ENCODE data around the gene PTPRH. TPM values are rescaled to one million over a fixed set of nuclear protein-coding genes. Genes with fewer than 3 reads are reported as not detected.
A peak's percentile ranks its signal among the peaks of the same experiment; 100 is the strongest.

The PTPRH gene
- 0.06 to 0.17 TPM (median 0.09 TPM) in 3 replicates for polyA plus RNA-seq
- 0.55 TPM for polyA plus RNA-seq (2011; ENCODE audit: low read depth)
- 0.02 and 0.12 TPM in 2 replicates for polyA plus RNA-seq (2011; cell fraction: cytosol; rRNA removed)
- 0.08 and 0.27 TPM in 2 replicates for polyA plus RNA-seq (2011; cell fraction: nucleus; rRNA removed)
- polyA plus RNA-seq (2012; ENCODE audit: low replicate concordance): 0.15 and 0.20 TPM in 2 replicates
- 0.38 to 1.1 TPM in 2 of 3 replicates, not detected in the other for polyA minus RNA-seq
- polyA minus RNA-seq (2011; cell fraction: cytosol; rRNA and poly(A)+ RNA removed): not detected
- 0.47 and 1.3 TPM in 2 replicates for polyA minus RNA-seq (2011; cell fraction: nucleus; rRNA and poly(A)+ RNA removed)

- Histone ChIP-seq H3K27me3 (ENCODE audit: control insufficient read depth, extremely low read depth, insufficient read depth, low read length) (no peaks in the 10 kb centered on the region), H3K9me1 (ENCODE audit: control insufficient read depth, extremely low read depth, insufficient read depth, low read length) (peaks cover 9% of the 10 kb centered on the region), H4K20me1 (ENCODE audit: control insufficient read depth, extremely low read depth, insufficient read depth, low read length) (peaks cover 3% of the 10 kb centered on the region), H3K4me3 (ENCODE audit: control insufficient read depth in 2 of 3, extremely low read depth in 1 of 3, insufficient read depth in 2 of 3, low read depth in 1 of 3, low read length in 3 of 3) (no peak within 1 kb of the TSS), H3K9me3 (ENCODE audit: control insufficient read depth, low read depth, low read length) (no peaks in the 10 kb centered on the region), H3K4me1 (ENCODE audit: control insufficient read depth, extremely low read depth, insufficient read depth, low read length) (peaks cover 24% of the 10 kb centered on the region), H3K79me2 (ENCODE audit: control insufficient read depth, insufficient read depth, low read length) (no peaks in the 10 kb centered on the region), H3K9ac (ENCODE audit: control insufficient read depth, extremely low read depth, insufficient read depth, low read length) (peak within 1 kb of the TSS; percentile 47), H3K4me2 (ENCODE audit: control insufficient read depth, extremely low read depth, insufficient read depth, low read depth, low read length) (peak within 1 kb of the TSS; percentile 58), H3K36me3 (ENCODE audit: control insufficient read depth in 2 of 2, extremely low read depth in 1 of 2, insufficient read depth in 2 of 2, low read length in 2 of 2) (no peaks in the 10 kb centered on the region), H3K27ac (ENCODE audit: control insufficient read depth, insufficient read depth, low read length) (peak within 1 kb of the TSS; percentile 70), H2AFZ (ENCODE audit: control insufficient read depth, low read length) (no peak within 1 kb of the TSS)
- FAIRE-seq (no peak), DNase-seq (ENCODE audit: low read depth, low spot score) (no peak)
- dilution Hi-C loops (cut with MboI; ENCODE audit: extremely low pct_ligation_motif_present, low sequenced_read_pairs): no loop called here
- TF ChIP-seq CTCF (optimal IDR thresholded peaks at IDR 0.05 in 1 of 3, IDR thresholded peaks at IDR 0.05 in 1 of 3, conservative IDR thresholded peaks at IDR 0.05 in 1 of 3; ENCODE audit: extremely low read depth in 1 of 3, insufficient read depth in 2 of 3, low read length in 3 of 3): no peak
- no peak for TF ChIP-seq EZH2 (IDR thresholded peaks at IDR 0.05; ENCODE audit: low read length)
Observed at GRCh38 chr19:55208880-55209692, at the start of gene PTPRH. PTPRH (minus strand) TSS chr19:55209501; CDS start chr19:55209433, 68 bp downstream.

- FAIRE-seq: no peak
- dilution Hi-C loops (cut with MboI; ENCODE audit: extremely low pct_ligation_motif_present, low sequenced_read_pairs): no loop called here
Observed at GRCh38 chr19:55258476-55258827, 49.2 kb upstream of the PTPRH start.

More at GRCh38 chr19:55258476-55258827, 49.2 kb upstream of the PTPRH start:
- DNase-seq (ENCODE audit: low read depth, low spot score): no peak
- H3K4me1 ChIP-seq (ENCODE audit: control insufficient read depth, extremely low read depth, insufficient read depth, low read length): peaks cover 27% of the 10 kb centered on the region
- peaks cover 2 to 6% of the 10 kb centered on the region in 2 experiments for H3K36me3 ChIP-seq (ENCODE audit: control insufficient read depth in 2 of 2, extremely low read depth in 1 of 2, insufficient read depth in 2 of 2, low read length in 2 of 2)
- H3K9me1 ChIP-seq (ENCODE audit: control insufficient read depth, extremely low read depth, insufficient read depth, low read length): peaks cover 10% of the 10 kb centered on the region
- TF ChIP-seq CTCF (optimal IDR thresholded peaks at IDR 0.05 in 1 of 3, IDR thresholded peaks at IDR 0.05 in 1 of 3, conservative IDR thresholded peaks at IDR 0.05 in 1 of 3; ENCODE audit: extremely low read depth in 1 of 3, insufficient read depth in 2 of 3, low read length in 3 of 3) (no peak), EZH2 (IDR thresholded peaks at IDR 0.05; ENCODE audit: low read length) (no peak)
- H3K4me3 ChIP-seq (ENCODE audit: control insufficient read depth in 2 of 3, extremely low read depth in 1 of 3, insufficient read depth in 2 of 3, low read depth in 1 of 3, low read length in 3 of 3): peak overlapping the region; percentile 79 to 99 (median 88)
- H2AFZ ChIP-seq (ENCODE audit: control insufficient read depth, low read length): peak overlapping the region; percentile 80
- no peaks in the 10 kb centered on the region for H3K9me3 ChIP-seq (ENCODE audit: control insufficient read depth, low read depth, low read length)
- peak overlapping the region; percentile 94 for H3K9ac ChIP-seq (ENCODE audit: control insufficient read depth, extremely low read depth, insufficient read depth, low read length)
- no peaks in the 10 kb centered on the region for H3K27me3 ChIP-seq (ENCODE audit: control insufficient read depth, extremely low read depth, insufficient read depth, low read length)
- H3K27ac ChIP-seq (ENCODE audit: control insufficient read depth, insufficient read depth, low read length): peak overlapping the region; percentile 91
- peaks cover 52% of the 10 kb centered on the region for H3K79me2 ChIP-seq (ENCODE audit: control insufficient read depth, insufficient read depth, low read length)
- H3K4me2 ChIP-seq (ENCODE audit: control insufficient read depth, extremely low read depth, insufficient read depth, low read depth, low read length): peak overlapping the region; percentile 96
- peaks cover 35% of the 10 kb centered on the region for H4K20me1 ChIP-seq (ENCODE audit: control insufficient read depth, extremely low read depth, insufficient read depth, low read length)
